Parathyroid adenoma (tissue), 2 donors: ENCODE measurements around the gene ADPRHL1.

Experiments
- H2AFZ ChIP-seq: fragments of 300-600 bp; sonication (generic); one replicate; pipeline ENCODE4 v1.7.0; 2017; ENCODE audit warnings: antibody characterized with exemption, mild to moderate bottlenecking
- H3K27ac ChIP-seq: fragments of 300-600 bp; sonication (generic); one replicate; pipeline ENCODE4 v1.7.0; 2017
- H3K27me3 ChIP-seq: fragments of 300-600 bp; sonication (generic); one replicate; pipeline ENCODE4 v1.7.0; 2017; ENCODE audit warnings: low read length; ENCODE audit not compliant: control insufficient read depth, insufficient read depth
- H3K36me3 ChIP-seq: fragments of 300-600 bp; sonication (generic); one replicate; pipeline ENCODE4 v1.7.0; 2017; ENCODE audit warnings: low read length; ENCODE audit not compliant: control insufficient read depth, insufficient read depth
- H3K4me1 ChIP-seq: fragments of 300-600 bp; sonication (generic); one replicate; pipeline ENCODE4 v1.7.0; 2017; ENCODE audit warnings: control low read depth
- H3K4me2 ChIP-seq: fragments of 300-600 bp; sonication (generic); one replicate; pipeline ENCODE4 v1.7.0; 2017; ENCODE audit warnings: low read length
- H3K4me3 ChIP-seq: fragments of 300-600 bp; sonication (generic); one replicate; pipeline ENCODE4 v1.7.0; 2017; ENCODE audit warnings: low read depth, low read length
- H3K79me2 ChIP-seq: fragments of 300-600 bp; sonication (generic); one replicate; pipeline ENCODE4 v1.7.0; 2017; ENCODE audit warnings: control low read depth
- H3K9ac ChIP-seq: fragments of 300-600 bp; sonication (generic); one replicate; pipeline ENCODE4 v1.7.0; 2017; ENCODE audit warnings: mild to moderate bottlenecking
- H3K9me3 ChIP-seq: fragments of 300-600 bp; sonication (generic); one replicate; pipeline ENCODE4 v1.7.0; 2017; ENCODE audit warnings: low read length; ENCODE audit not compliant: control insufficient read depth
- TF ChIP-seq, protein P1 (sequence below): fragments of 300-600 bp; sonication (generic); IDR thresholded peaks from one replicate; pipeline ENCODE4 v1.7.0; 2017; ENCODE audit warnings: antibody characterized with exemption, mild to moderate bottlenecking
- donor health status: primary hyperparathyroidism.

Gene ADPRHL1

GRCh38 chr13:113445791-113446487, 7.3 kb downstream of the ADPRHL1 start:
- no peaks in the 10 kb centered on the region for H3K36me3 ChIP-seq
- H2AFZ ChIP-seq: no peak overlapping the region
- TF ChIP-seq, protein P1, sequence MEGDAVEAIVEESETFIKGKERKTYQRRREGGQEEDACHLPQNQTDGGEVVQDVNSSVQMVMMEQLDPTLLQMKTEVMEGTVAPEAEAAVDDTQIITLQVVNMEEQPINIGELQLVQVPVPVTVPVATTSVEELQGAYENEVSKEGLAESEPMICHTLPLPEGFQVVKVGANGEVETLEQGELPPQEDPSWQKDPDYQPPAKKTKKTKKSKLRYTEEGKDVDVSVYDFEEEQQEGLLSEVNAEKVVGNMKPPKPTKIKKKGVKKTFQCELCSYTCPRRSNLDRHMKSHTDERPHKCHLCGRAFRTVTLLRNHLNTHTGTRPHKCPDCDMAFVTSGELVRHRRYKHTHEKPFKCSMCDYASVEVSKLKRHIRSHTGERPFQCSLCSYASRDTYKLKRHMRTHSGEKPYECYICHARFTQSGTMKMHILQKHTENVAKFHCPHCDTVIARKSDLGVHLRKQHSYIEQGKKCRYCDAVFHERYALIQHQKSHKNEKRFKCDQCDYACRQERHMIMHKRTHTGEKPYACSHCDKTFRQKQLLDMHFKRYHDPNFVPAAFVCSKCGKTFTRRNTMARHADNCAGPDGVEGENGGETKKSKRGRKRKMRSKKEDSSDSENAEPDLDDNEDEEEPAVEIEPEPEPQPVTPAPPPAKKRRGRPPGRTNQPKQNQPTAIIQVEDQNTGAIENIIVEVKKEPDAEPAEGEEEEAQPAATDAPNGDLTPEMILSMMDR: no peak
- H3K9me3 ChIP-seq: no peaks in the 10 kb centered on the region
- H3K4me2 ChIP-seq: no peak overlapping the region
- no peaks in the 10 kb centered on the region for H3K79me2 ChIP-seq
- no peaks in the 10 kb centered on the region for H3K4me1 ChIP-seq
- no peak overlapping the region for H3K9ac ChIP-seq
- H3K27me3 ChIP-seq: no peaks in the 10 kb centered on the region
- no peak overlapping the region for H3K4me3 ChIP-seq
- H3K27ac ChIP-seq: no peak overlapping the region

DNA sequence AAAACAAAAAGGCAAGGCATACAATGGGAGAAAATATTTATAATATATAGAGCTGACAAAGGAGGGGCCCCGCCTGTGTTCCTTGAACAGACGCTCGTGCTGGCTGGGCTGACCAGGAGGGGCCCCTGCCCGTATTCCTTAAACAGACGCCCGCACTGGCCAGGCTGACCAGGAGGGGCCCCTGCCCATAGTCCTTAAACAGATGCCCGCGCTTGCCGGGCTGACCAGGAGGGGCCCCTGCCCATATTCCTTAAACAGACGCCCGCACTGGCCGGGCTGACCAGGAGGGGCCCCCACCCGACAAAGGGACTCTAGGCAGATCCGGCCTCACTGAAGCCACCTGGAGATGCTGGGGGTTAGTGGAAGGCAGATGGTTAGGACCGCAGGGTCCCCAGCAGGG, 9.3 kb downstream of the ADPRHL1 start:
- Histone ChIP-seq H3K4me3 (no peak overlapping the region), H2AFZ (no peak overlapping the region), H3K36me3 (no peaks in the 10 kb centered on the region), H3K27me3 (no peaks in the 10 kb centered on the region), H3K9me3 (no peaks in the 10 kb centered on the region), H3K9ac (no peak overlapping the region), H3K4me2 (no peak overlapping the region), H3K4me1 (no peaks in the 10 kb centered on the region), H3K27ac (no peak overlapping the region), H3K79me2 (no peaks in the 10 kb centered on the region)
- TF ChIP-seq, protein P1: no peak

DNA sequence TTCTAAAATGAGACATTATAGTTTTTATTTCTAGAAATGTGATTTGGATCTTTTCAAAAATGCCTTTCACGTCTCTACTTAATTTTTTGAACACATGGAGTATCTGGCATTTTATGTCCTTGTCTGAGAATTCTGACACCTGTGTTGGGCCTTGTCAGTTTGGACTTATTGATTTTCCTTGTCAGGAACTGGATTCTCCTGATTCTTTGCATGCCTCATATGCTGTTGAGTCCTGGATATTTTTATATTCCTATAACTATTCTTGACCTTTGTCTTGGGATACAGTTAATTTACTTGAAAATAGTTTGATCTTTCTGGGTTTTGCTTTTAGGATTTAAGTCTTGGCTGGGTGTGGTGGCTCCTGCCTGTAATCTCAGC, 10.3 kb downstream of the ADPRHL1 start:
- Histone ChIP-seq H2AFZ (no peak overlapping the region), H3K4me1 (no peaks in the 10 kb centered on the region), H3K79me2 (no peaks in the 10 kb centered on the region), H3K4me3 (no peak overlapping the region), H3K9me3 (no peaks in the 10 kb centered on the region), H3K27ac (no peak overlapping the region), H3K36me3 (no peaks in the 10 kb centered on the region), H3K9ac (no peak overlapping the region), H3K27me3 (no peaks in the 10 kb centered on the region), H3K4me2 (no peak overlapping the region)
- TF ChIP-seq, protein P1: no peak

GRCh38 chr13:113442354-113442984, 10.8 kb downstream of the ADPRHL1 start:
- Histone ChIP-seq H3K4me2 (no peak overlapping the region), H3K79me2 (no peaks in the 10 kb centered on the region), H3K36me3 (no peaks in the 10 kb centered on the region), H3K27me3 (no peaks in the 10 kb centered on the region), H3K9me3 (no peaks in the 10 kb centered on the region), H3K4me3 (no peak overlapping the region), H3K4me1 (no peaks in the 10 kb centered on the region), H2AFZ (no peak overlapping the region), H3K27ac (no peak overlapping the region), H3K9ac (no peak overlapping the region)
- TF ChIP-seq, protein P1: no peak

GRCh38 chr13:113441661-113442060, 11.6 kb downstream of the ADPRHL1 start:
- Histone ChIP-seq H3K9ac (no peak overlapping the region), H3K4me3 (no peak overlapping the region), H2AFZ (no peak overlapping the region), H3K27ac (no peak overlapping the region), H3K36me3 (no peaks in the 10 kb centered on the region), H3K4me1 (no peaks in the 10 kb centered on the region), H3K79me2 (no peaks in the 10 kb centered on the region), H3K27me3 (no peaks in the 10 kb centered on the region), H3K9me3 (no peaks in the 10 kb centered on the region), H3K4me2 (no peak overlapping the region)
- TF ChIP-seq, protein P1: no peak
